Gastrocnemius medialis (tissue), 4 donors: ENCODE measurements around the gene MANF. TPM values are rescaled to one million over a fixed set of nuclear protein-coding genes. Genes with fewer than 3 reads are reported as not detected.
"Not testable (repeated sequence)": the region's sequence is repeated elsewhere in the genome, so short reads cannot be mapped to it uniquely, and the experiment has no call there.

Source experiments
- ATAC-seq, 2 donors: fragments of 150-250 bp; one replicate each; pipeline ENCODE4 v1.9.1; 2016
- DNase-seq, 2 donors: peaks; one replicate each; pipeline ENCODE4 v3.0.0-alpha.2; 2019
- H3K27ac ChIP-seq, 4 donors: fragments of 200-600 bp; sonication (generic); 1 replicate in 1 of 4; 2 replicates in 3 of 4; pipeline ENCODE4 v1.5.1; 2016 to 2018; ENCODE audit warnings: mild to moderate bottlenecking in 2 of 4, moderate library complexity in 1 of 4
- H3K27me3 ChIP-seq, 3 donors: fragments of 200-600 bp; sonication (generic) in 2 of 3; 1 replicate in 1 of 3; 2 replicates in 2 of 3; pipeline versions ENCODE4 v1.5.1 to v1.6.0; 2016 to 2019; ENCODE audit warnings: mild to moderate bottlenecking in 1 of 3, moderate library complexity in 1 of 3
- H3K36me3 ChIP-seq, 2 donors: fragments of 200-600 bp; sonication (generic) in 1 of 2; one replicate each; pipeline ENCODE4 v1.5.1; 2017 to 2018
- H3K4me1 ChIP-seq, 2 donors: fragments of 200-600 bp; sonication (generic) in 1 of 2; one replicate each; pipeline ENCODE4 v1.5.1; 2016 to 2017; ENCODE audit warnings: mild to moderate bottlenecking in 2 of 2
- H3K4me3 ChIP-seq, 4 donors: fragments of 200-600 bp; sonication (generic) in 3 of 4; 1 replicate in 1 of 4; 2 replicates in 3 of 4; pipeline ENCODE4 v1.5.1; 2016 to 2019; ENCODE audit warnings: mild to moderate bottlenecking in 2 of 4
- H3K9me3 ChIP-seq, 3 donors: fragments of 200-600 bp; sonication (generic) in 2 of 3; 1 replicate in 1 of 3; 2 replicates in 2 of 3; pipeline ENCODE4 v1.5.1; 2016 to 2019
- POLR2A ChIP-seq, 2 donors: fragments of 450-650 bp; IDR thresholded peaks; one replicate each; pipeline ENCODE4 v1.6.1; 2017; ENCODE audit warnings: antibody characterized with exemption in 2 of 2, mild to moderate bottlenecking in 2 of 2, moderate library complexity in 2 of 2
- in situ Hi-C, 4 donors: fragments of 200-750 bp; cut with MboI; loops; one replicate each; pipeline versions ENCODE4 v1.15.0 to v1.8.0; 2017; ENCODE audit warnings: low sequenced_read_pairs in 4 of 4
- intact Hi-C: fragments of 100-400 bp; cut with DNase I; formaldehyde crosslinking; loops from one replicate; pipeline ENCODE4 v1.15.1; 2023; ENCODE audit warnings: low total_unique reads
- total RNA-seq, 4 donors: library from RNA; depleted of rRNA; stranded (reverse); fragments of >200 nt; gene quantifications; one replicate each; pipeline versions ENCODE4 v1.1.0 to v1.2.3, GENCODE V29; 2016
- TF ChIP-seq, protein P1 (sequence below), 5 experiments: fragments of 450-650 bp in 3 of 5; fragments of 200-600 bp in 2 of 5; sonication (generic) in 2 of 5; IDR thresholded peaks in 4 of 5; conservative IDR thresholded peaks in 1 of 5; 1 replicate in 4 of 5; 2 replicates in 1 of 5; pipeline ENCODE4 v1.5.1; 2016 to 2019; ENCODE audit warnings: antibody characterized with exemption in 5 of 5, mild to moderate bottlenecking in 3 of 5, moderate library complexity in 3 of 5

Gene MANF
- total RNA-seq, 4 donors from 2014 or later: 4.4 to 19.7 (median 11.5) TPM

DNA sequence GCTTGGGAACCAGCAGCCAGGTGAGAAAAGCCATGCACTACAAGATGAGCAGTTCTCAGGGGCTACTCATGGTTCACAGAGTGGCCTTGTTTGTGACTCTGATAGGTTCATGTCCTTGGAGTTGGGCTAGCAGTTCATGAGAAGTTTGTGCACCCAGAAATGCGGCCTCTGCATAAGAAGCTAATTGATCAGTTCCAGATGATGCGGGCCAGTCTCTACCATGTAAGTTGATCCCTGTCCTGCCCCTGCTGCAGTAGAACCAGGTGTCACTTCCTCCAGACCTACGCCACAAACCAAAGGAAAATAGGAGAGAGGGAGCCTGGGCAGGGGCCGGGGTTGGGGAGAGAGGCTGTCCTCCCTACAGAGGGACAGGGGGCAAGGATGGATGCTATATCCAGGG, 27.2 kb upstream of the MANF start:
- intact Hi-C loops (no loop called here), in situ Hi-C loops (no loop called here)
- H3K27me3 ChIP-seq: no peaks in the 10 kb centered on the region
- no peaks in the 10 kb centered on the region for H3K36me3 ChIP-seq
- DNase-seq (no peak), ATAC-seq (no peak)
- TF ChIP-seq, protein P1, sequence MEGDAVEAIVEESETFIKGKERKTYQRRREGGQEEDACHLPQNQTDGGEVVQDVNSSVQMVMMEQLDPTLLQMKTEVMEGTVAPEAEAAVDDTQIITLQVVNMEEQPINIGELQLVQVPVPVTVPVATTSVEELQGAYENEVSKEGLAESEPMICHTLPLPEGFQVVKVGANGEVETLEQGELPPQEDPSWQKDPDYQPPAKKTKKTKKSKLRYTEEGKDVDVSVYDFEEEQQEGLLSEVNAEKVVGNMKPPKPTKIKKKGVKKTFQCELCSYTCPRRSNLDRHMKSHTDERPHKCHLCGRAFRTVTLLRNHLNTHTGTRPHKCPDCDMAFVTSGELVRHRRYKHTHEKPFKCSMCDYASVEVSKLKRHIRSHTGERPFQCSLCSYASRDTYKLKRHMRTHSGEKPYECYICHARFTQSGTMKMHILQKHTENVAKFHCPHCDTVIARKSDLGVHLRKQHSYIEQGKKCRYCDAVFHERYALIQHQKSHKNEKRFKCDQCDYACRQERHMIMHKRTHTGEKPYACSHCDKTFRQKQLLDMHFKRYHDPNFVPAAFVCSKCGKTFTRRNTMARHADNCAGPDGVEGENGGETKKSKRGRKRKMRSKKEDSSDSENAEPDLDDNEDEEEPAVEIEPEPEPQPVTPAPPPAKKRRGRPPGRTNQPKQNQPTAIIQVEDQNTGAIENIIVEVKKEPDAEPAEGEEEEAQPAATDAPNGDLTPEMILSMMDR (IDR thresholded peaks at IDR 0.05 in 4 of 5, conservative IDR thresholded peaks at IDR 0.05 in 1 of 5): no peak
- no peak for TF ChIP-seq POLR2A (IDR thresholded peaks at IDR 0.05)
- no peak overlapping the region for H3K4me3 ChIP-seq
- no peak overlapping the region for H3K27ac ChIP-seq
- no peaks in the 10 kb centered on the region for H3K4me1 ChIP-seq
- no peaks in the 10 kb centered on the region for H3K9me3 ChIP-seq

DNA sequence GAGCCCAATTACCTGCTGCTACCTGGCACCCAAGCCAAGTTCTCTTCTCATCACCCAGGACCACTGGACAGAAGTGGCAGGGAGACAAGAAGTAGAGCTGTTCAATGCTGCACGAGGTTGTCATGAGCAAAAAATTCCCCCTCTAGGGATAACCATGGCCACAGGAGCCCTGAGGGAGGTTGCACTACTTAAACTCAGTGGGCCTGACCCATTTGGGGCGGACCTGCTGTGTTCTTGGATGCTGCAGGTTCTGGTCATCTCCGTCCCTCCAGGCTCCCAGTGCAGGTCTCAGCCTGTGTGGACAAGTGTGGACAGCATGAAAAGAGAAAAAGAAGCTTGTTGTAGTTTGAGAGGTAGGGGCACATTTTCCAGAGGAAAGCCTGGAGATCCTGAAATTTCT, 26.1 kb upstream of the MANF start:
- no peaks in the 10 kb centered on the region for H3K9me3 ChIP-seq
- H3K4me3 ChIP-seq: no peak overlapping the region
- in situ Hi-C loops: no loop called here
- no peak for TF ChIP-seq POLR2A (IDR thresholded peaks at IDR 0.05)
- TF ChIP-seq, protein P1 (IDR thresholded peaks at IDR 0.05 in 4 of 5, conservative IDR thresholded peaks at IDR 0.05 in 1 of 5): no peak
- no peak overlapping the region for H3K27ac ChIP-seq
- H3K36me3 ChIP-seq: no peaks in the 10 kb centered on the region
- no peaks in the 10 kb centered on the region for H3K27me3 ChIP-seq
- no peak for DNase-seq
- H3K4me1 ChIP-seq: no peaks in the 10 kb centered on the region
- no peak for ATAC-seq
- intact Hi-C loops: no loop called here

DNA sequence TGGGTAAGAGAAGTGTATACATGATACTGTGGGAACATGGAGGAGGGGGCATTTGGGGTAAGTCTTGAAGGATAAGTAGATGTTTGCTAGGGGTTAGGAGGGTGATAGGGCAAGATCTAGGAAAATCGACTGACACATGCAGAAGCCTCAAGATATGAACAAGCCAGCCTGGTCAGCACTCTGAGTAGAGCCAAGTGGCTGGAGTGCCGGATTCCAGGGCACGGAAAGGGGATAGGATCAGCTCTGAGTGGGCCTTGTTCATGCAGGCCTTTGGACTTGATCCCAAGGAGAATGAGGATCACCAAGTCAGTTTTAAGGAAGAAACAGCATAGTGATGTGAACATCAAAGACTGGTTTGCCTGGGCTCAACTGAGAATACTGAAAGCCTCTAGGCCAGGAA, 24.3 kb upstream of the MANF start:
- Histone ChIP-seq H3K9me3 (no peaks in the 10 kb centered on the region), H3K4me1 (no peaks in the 10 kb centered on the region), H3K36me3 (no peaks in the 10 kb centered on the region), H3K27ac (no peak overlapping the region), H3K27me3 (no peaks in the 10 kb centered on the region), H3K4me3 (no peak overlapping the region)
- ATAC-seq: no peak
- intact Hi-C loops: no loop called here
- no peak for TF ChIP-seq POLR2A (IDR thresholded peaks at IDR 0.05)
- TF ChIP-seq, protein P1 (IDR thresholded peaks at IDR 0.05 in 4 of 5, conservative IDR thresholded peaks at IDR 0.05 in 1 of 5): no peak
- DNase-seq: no peak
- in situ Hi-C loops: no loop called here

DNA sequence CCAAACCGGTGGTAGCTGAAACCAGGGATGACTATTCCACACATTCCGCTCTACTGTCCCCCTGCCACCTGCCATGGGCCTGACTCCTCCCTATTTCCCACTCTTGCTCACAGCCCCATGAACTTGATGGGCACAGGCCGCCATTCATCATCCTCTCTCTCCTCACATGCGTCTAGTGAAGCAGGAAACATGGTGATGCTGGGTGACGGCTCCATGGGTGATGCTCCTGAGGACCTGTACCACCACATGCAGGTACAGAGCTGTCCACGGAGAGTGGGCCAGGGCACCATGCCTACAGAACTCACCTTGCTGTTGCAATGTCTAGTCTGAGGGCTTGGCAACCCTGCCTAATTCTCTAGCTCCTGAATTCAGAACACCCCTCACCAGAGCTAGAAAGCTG, 23.3 kb upstream of the MANF start:
- TF ChIP-seq POLR2A (IDR thresholded peaks at IDR 0.05): no peak
- TF ChIP-seq, protein P1 (IDR thresholded peaks at IDR 0.05 in 4 of 5, conservative IDR thresholded peaks at IDR 0.05 in 1 of 5): no peak

DNA sequence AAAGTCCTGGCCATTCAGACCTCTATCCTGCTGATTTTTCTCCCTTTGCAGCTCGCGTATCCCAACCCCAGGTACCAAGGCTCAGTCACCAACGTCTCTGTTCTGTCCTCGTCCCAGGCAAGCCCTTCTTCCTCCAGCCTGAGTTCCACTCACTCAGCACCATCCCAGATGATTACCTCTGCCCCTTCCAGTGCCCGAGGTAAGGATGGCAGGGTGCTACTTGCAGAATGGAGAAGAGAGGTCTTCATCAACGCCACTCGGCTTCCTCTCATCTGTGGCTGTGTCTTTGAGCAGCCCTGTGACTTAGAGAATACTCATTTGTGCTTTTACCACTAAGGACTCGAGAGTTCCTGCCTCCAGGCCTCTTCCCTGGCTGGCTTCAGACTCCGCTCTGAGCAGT, 22.6 kb upstream of the MANF start:
- TF ChIP-seq, protein P1 (IDR thresholded peaks at IDR 0.05 in 4 of 5, conservative IDR thresholded peaks at IDR 0.05 in 1 of 5): no peak
- TF ChIP-seq POLR2A (IDR thresholded peaks at IDR 0.05): no peak
- in situ Hi-C loops: no loop called here
- H3K27me3 ChIP-seq: no peaks in the 10 kb centered on the region

More for the DNA sequence above, 23.3 kb upstream of the MANF start:
- Histone ChIP-seq H3K27ac (no peak overlapping the region), H3K4me1 (no peaks in the 10 kb centered on the region), H3K27me3 (no peaks in the 10 kb centered on the region), H3K4me3 (no peak overlapping the region), H3K9me3 (no peaks in the 10 kb centered on the region), H3K36me3 (no peaks in the 10 kb centered on the region)
- DNase-seq (no peak), ATAC-seq (no peak)
- intact Hi-C loops: no loop called here
- in situ Hi-C loops: no loop called here

DNA sequence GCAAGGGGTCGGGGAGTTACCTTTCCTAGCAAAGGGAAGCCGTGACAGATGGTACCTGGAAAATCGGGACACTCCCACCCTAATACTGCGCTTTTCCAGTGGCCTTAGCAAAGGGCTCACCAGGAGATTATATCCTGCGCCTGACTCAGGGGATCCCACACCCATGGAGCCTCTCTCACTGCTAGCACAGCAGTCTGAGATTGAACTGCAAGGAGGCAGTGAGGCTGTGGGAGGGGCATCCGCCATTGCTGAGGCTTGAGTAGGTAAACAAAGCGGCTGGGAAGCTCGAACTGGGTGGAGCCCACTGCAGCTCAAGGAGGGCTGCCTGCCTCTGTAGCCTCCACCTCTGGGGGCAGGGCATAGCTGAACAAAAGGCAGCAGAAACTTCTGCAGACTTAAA, 16.8 kb upstream of the MANF start:
- ATAC-seq, H3K4me3 ChIP-seq, H3K36me3 ChIP-seq, intact Hi-C loops, DNase-seq, in situ Hi-C loops, H3K27ac ChIP-seq, H3K27me3 ChIP-seq, H3K4me1 ChIP-seq, H3K9me3 ChIP-seq: not testable (repeated sequence)

More for the DNA sequence above, 22.6 kb upstream of the MANF start:
- Histone ChIP-seq H3K27ac (no peak overlapping the region), H3K4me3 (no peak overlapping the region), H3K9me3 (no peaks in the 10 kb centered on the region), H3K4me1 (no peaks in the 10 kb centered on the region), H3K36me3 (no peaks in the 10 kb centered on the region)
- DNase-seq (no peak), ATAC-seq (no peak)
- intact Hi-C loops: no loop called here
